Liver (tissue), 9 donors: ENCODE results near the gene HTR3E. TPM values are rescaled to one million over a fixed set of nuclear protein-coding genes. Genes with fewer than 3 reads are reported as not detected.

Experiments
- DNase-seq: peaks from one replicate; pipeline ENCODE4 v3.0.0-alpha.2; 2017; ENCODE audit warnings: low spot score
- H3K27ac ChIP-seq, 2 donors: one replicate each; pipeline ENCODE4 v1.7.0; 2013; ENCODE audit warnings: inconsistent platforms in 2 of 2, low read length in 2 of 2, control low read depth in 1 of 2, low read depth in 1 of 2, mild to moderate bottlenecking in 1 of 2
- H3K27me3 ChIP-seq, 4 donors: one replicate each; pipeline versions ENCODE4 v1.6.1 to v1.7.0; 2013; ENCODE audit warnings: low read length in 3 of 4, inconsistent platforms in 1 of 4, mild to moderate bottlenecking in 1 of 4, moderate library complexity in 1 of 4; ENCODE audit not compliant: control insufficient read depth in 4 of 4, insufficient read depth in 4 of 4
- H3K36me3 ChIP-seq, 4 donors: one replicate each; pipeline versions ENCODE4 v1.6.1 to v1.7.0; 2013; ENCODE audit warnings: low read length in 3 of 4, mild to moderate bottlenecking in 3 of 4, low read depth in 1 of 4, moderate library complexity in 1 of 4; ENCODE audit not compliant: control insufficient read depth in 4 of 4, insufficient read depth in 3 of 4
- H3K4me1 ChIP-seq, 4 donors: one replicate each; pipeline versions ENCODE4 v1.6.1 to v1.7.0; 2013; ENCODE audit warnings: low read length in 3 of 4, mild to moderate bottlenecking in 3 of 4, moderate library complexity in 1 of 4; ENCODE audit not compliant: control insufficient read depth in 4 of 4, insufficient read depth in 4 of 4
- H3K4me3 ChIP-seq, 3 donors: one replicate each; pipeline versions ENCODE4 v1.6.1 to v1.7.0; 2013; ENCODE audit warnings: low read length in 3 of 3, control low read depth in 1 of 3, low read depth in 1 of 3, mild to moderate bottlenecking in 1 of 3
- H3K9ac ChIP-seq, 2 donors: one replicate each; pipeline ENCODE4 v1.7.0; 2013; ENCODE audit warnings: low read length in 2 of 2, mild to moderate bottlenecking in 2 of 2, moderate library complexity in 2 of 2, control low read depth in 1 of 2, low read depth in 1 of 2
- H3K9me3 ChIP-seq, 4 donors: one replicate each; pipeline versions ENCODE4 v1.6.1 to v1.7.0; 2013; ENCODE audit warnings: low read length in 3 of 4; ENCODE audit not compliant: control insufficient read depth in 4 of 4
- ATF3 ChIP-seq: IDR thresholded peaks from 2 replicates; pipeline ENCODE4 v1.6.1; 2016; ENCODE audit warnings: antibody characterized with exemption
- EGR1 ChIP-seq, 2 donors: IDR thresholded peaks; 2 replicates each; pipeline ENCODE4 v1.6.1; 2016 to 2018; ENCODE audit warnings: antibody characterized with exemption in 2 of 2, low read depth in 2 of 2
- FOXA1 ChIP-seq: IDR thresholded peaks from 2 replicates; pipeline ENCODE4 v1.6.1; 2016; ENCODE audit warnings: antibody characterized with exemption
- FOXA2 ChIP-seq: IDR thresholded peaks from 2 replicates; pipeline ENCODE4 v1.6.1; 2016; ENCODE audit warnings: antibody characterized with exemption
- GABPA ChIP-seq, 2 donors: IDR thresholded peaks in 1 of 2; conservative IDR thresholded peaks in 1 of 2; 2 replicates each; pipeline ENCODE4 v1.6.1; 2016; ENCODE audit warnings: antibody characterized with exemption in 2 of 2, mild to moderate bottlenecking in 1 of 2, moderate library complexity in 1 of 2
- HNF4A ChIP-seq, 2 donors: conservative IDR thresholded peaks; 2 replicates each; pipeline ENCODE4 v1.6.1; 2016; ENCODE audit warnings: antibody characterized with exemption in 2 of 2, mild to moderate bottlenecking in 2 of 2
- HNF4G ChIP-seq: IDR thresholded peaks from 2 replicates; pipeline ENCODE4 v1.6.1; 2016; ENCODE audit warnings: antibody characterized with exemption
- MAX ChIP-seq: IDR thresholded peaks from 2 replicates; pipeline ENCODE4 v1.6.1; 2016; ENCODE audit warnings: antibody characterized with exemption
- NR2F2 ChIP-seq: IDR thresholded peaks from 2 replicates; pipeline ENCODE4 v1.6.1; 2016; ENCODE audit warnings: antibody characterized with exemption
- RAD21 ChIP-seq, 2 donors: IDR thresholded peaks; 2 replicates each; pipeline ENCODE4 v1.6.1; 2016; ENCODE audit warnings: antibody characterized with exemption in 2 of 2, mild to moderate bottlenecking in 2 of 2
- REST ChIP-seq: IDR thresholded peaks from 2 replicates; pipeline ENCODE4 v1.6.1; 2016; ENCODE audit warnings: antibody characterized with exemption, mild to moderate bottlenecking
- SP1 ChIP-seq: IDR thresholded peaks from 2 replicates; pipeline ENCODE4 v1.6.1; 2018; ENCODE audit warnings: antibody characterized with exemption, mild to moderate bottlenecking
- TAF1 ChIP-seq: conservative IDR thresholded peaks from 2 replicates; pipeline ENCODE4 v1.6.1; 2016; ENCODE audit warnings: antibody characterized with exemption, mild to moderate bottlenecking
- YY1 ChIP-seq: IDR thresholded peaks from 2 replicates; pipeline ENCODE4 v1.6.1; 2016; ENCODE audit warnings: antibody characterized with exemption, mild to moderate bottlenecking
- WGBS: extraction: QIAGEN DNeasy Blood & Tissue Kit; methylation state at CpG from one replicate; pipeline ENCODE4 v1.1.7; 2013; 5-methylcytosine and 5-hydroxymethylcytosine counted together
- polyA plus RNA-seq, 2 donors: library from polyadenylated mRNA; stranded (reverse) in 1 of 2; unstranded in 1 of 2; fragments of 200-250 nt in 1 of 2; fragments of >200 nt in 1 of 2; fragmentation: Nextera tagmentation in 1 of 2; extraction: Ambion mirVana in 1 of 2; gene quantifications; one replicate each; pipeline versions ENCODE4 v1.2.1 to v1.2.3, GENCODE V29; 2013 to 2015
- total RNA-seq, 2 donors: library from RNA; depleted of rRNA; stranded (reverse); fragments of >200 nt; gene quantifications; one replicate each; pipeline ENCODE4 v1.2.3, GENCODE V29; 2014
- TF ChIP-seq, protein P1 (sequence below): fragments of 150-350 bp; IDR thresholded peaks from 2 replicates; pipeline ENCODE4 v1.5.1; 2017; ENCODE audit warnings: improper control_type of control experiment, low read depth, low read length; ENCODE audit not compliant: missing input control
- donor health status: healthy.
- donor health status: healthy.
- donor health status: healthy.
- donor health status: healthy.
- donor health status: healthy.

HTR3E gene
- total and polyA plus RNA-seq, 4 donors: not detected

DNA sequence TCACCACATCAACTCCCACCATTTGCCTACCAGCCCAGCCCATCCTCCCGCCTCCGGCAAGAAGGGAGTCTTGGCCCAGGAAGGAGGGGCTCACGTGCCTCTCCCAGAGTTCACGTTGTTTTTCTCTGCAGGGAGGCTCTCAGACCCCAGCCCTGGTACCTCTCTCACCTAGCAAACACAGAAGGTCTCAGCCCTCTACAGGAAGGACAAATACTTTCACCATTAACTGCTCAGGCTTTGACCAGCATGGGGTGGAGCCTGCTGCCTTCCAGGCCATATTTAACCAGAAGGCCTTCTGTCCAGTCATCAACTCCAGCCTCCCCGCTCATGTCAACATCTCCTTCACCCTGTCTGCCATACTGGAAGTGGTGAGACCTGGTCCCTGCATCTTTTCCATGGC lies 19.0 kb upstream of the HTR3E start:
- Histone ChIP-seq H3K36me3 (no peaks in the 10 kb centered on the region), H3K4me1 (no peaks in the 10 kb centered on the region), H3K9ac (no peak overlapping the region), H3K4me3 (no peak overlapping the region), H3K27me3 (no peaks in the 10 kb centered on the region), H3K9me3 (no peaks in the 10 kb centered on the region), H3K27ac (no peak overlapping the region)
- 83% methylated on average over 5 of the region's 5 CpGs for WGBS
- TF ChIP-seq HNF4A (conservative IDR thresholded peaks at IDR 0.05) (no peak), GABPA (IDR thresholded peaks at IDR 0.05 in 1 of 2, conservative IDR thresholded peaks at IDR 0.05 in 1 of 2) (no peak), TAF1 (no peak), NR2F2 (no peak), REST (no peak), RAD21 (IDR thresholded peaks at IDR 0.05) (no peak), MAX (no peak), YY1 (no peak), FOXA2 (no peak), ATF3 (no peak), FOXA1 (no peak)
- TF ChIP-seq, protein P1, sequence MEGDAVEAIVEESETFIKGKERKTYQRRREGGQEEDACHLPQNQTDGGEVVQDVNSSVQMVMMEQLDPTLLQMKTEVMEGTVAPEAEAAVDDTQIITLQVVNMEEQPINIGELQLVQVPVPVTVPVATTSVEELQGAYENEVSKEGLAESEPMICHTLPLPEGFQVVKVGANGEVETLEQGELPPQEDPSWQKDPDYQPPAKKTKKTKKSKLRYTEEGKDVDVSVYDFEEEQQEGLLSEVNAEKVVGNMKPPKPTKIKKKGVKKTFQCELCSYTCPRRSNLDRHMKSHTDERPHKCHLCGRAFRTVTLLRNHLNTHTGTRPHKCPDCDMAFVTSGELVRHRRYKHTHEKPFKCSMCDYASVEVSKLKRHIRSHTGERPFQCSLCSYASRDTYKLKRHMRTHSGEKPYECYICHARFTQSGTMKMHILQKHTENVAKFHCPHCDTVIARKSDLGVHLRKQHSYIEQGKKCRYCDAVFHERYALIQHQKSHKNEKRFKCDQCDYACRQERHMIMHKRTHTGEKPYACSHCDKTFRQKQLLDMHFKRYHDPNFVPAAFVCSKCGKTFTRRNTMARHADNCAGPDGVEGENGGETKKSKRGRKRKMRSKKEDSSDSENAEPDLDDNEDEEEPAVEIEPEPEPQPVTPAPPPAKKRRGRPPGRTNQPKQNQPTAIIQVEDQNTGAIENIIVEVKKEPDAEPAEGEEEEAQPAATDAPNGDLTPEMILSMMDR: no peak
- no peak for DNase-seq

DNA sequence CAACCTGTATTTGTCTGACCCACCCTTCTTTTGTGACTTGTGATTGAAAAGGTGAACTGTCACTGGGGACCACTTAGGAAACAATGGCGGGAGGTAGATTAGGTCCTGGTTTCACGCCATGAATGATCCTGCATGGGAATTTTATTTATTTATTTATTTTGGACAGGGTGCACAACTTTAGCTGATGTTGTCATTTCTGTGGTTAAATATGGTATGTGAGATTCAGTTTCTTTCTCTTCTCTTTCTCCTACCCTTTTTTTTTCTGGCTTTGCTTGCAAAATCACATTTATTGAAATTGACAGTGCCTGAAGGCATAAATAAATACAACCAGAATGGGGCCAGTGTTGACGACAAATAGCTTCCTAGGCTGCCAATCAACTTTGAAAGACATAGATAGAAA lies 18.0 kb upstream of the HTR3E start:
- no peak for DNase-seq
- no peaks in the 10 kb centered on the region for H3K4me1 ChIP-seq
- no peak overlapping the region for H3K27ac ChIP-seq
- TF ChIP-seq SP1: no peak
- TF ChIP-seq HNF4A (conservative IDR thresholded peaks at IDR 0.05): no peak
- TF ChIP-seq FOXA1: no peak
- no peak for TF ChIP-seq EGR1 (IDR thresholded peaks at IDR 0.05; ENCODE audit: low read depth in 2 of 2)
- TF ChIP-seq, protein P1: no peak
- no peak for TF ChIP-seq HNF4G
- TF ChIP-seq ATF3: no peak
- TF ChIP-seq NR2F2: no peak
- no peak for TF ChIP-seq FOXA2
- TF ChIP-seq RAD21 (IDR thresholded peaks at IDR 0.05): no peak
- H3K4me3 ChIP-seq: no peak overlapping the region
- 92% methylated on average over 3 of the region's 3 CpGs for whole genome bisulfite sequencing
- no peaks in the 10 kb centered on the region for H3K27me3 ChIP-seq
- H3K9me3 ChIP-seq: no peaks in the 10 kb centered on the region
- H3K36me3 ChIP-seq: no peaks in the 10 kb centered on the region
- H3K9ac ChIP-seq: no peak overlapping the region
